GM12801 (cell line): Measurements from ENCODE around the gene KIF1A.

ENCODE experiments used
- TF ChIP-seq, protein P1 (sequence below): IDR thresholded peaks from one replicate; pipeline ENCODE4 v1.5.1; 2011; ENCODE audit warnings: control low read depth; ENCODE audit not compliant: insufficient read length; ENCODE audit errors: extremely low read depth

KIF1A gene

DNA sequence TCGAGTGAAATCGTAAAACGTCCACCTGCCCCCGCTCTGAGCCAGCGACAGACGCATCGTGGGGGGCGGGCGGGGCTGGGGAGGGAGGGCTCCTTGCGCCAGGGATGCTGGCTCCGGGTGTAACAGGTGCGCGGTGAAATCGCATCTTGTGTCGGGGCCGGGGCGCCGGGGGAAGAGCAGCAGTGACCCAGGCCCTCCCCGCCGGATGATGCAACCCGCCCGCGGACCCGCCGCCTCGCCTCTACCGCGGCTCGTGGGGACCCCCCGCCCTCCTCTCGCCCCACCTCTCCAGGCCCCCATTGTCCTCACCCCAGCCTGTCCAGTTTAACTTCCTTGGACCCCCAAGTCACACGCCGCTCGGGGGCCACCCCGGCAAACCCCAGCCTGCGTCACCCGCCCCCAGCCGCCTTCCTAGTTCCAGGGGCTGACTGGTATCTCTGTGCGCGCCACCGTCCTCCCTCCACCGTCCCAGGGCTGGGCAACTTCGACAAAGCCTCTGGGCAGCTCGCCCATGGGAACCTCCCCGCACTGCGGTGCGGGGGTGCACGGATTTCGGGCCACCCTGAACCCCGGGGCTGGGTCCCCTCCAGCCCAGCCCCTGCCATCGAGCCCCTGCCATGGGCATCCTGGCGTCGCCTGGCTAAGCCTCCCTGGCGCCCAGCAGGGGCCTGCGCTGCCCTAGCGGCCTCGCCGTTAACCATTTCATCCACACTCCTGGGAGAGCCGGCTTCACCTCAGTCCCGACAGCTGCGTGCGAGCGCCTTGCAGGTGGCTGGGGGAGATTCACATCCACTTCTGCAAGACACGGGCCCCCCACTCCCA, 799 bp upstream of the KIF1A start:
- TF ChIP-seq, protein P1, sequence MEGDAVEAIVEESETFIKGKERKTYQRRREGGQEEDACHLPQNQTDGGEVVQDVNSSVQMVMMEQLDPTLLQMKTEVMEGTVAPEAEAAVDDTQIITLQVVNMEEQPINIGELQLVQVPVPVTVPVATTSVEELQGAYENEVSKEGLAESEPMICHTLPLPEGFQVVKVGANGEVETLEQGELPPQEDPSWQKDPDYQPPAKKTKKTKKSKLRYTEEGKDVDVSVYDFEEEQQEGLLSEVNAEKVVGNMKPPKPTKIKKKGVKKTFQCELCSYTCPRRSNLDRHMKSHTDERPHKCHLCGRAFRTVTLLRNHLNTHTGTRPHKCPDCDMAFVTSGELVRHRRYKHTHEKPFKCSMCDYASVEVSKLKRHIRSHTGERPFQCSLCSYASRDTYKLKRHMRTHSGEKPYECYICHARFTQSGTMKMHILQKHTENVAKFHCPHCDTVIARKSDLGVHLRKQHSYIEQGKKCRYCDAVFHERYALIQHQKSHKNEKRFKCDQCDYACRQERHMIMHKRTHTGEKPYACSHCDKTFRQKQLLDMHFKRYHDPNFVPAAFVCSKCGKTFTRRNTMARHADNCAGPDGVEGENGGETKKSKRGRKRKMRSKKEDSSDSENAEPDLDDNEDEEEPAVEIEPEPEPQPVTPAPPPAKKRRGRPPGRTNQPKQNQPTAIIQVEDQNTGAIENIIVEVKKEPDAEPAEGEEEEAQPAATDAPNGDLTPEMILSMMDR = no peak

DNA sequence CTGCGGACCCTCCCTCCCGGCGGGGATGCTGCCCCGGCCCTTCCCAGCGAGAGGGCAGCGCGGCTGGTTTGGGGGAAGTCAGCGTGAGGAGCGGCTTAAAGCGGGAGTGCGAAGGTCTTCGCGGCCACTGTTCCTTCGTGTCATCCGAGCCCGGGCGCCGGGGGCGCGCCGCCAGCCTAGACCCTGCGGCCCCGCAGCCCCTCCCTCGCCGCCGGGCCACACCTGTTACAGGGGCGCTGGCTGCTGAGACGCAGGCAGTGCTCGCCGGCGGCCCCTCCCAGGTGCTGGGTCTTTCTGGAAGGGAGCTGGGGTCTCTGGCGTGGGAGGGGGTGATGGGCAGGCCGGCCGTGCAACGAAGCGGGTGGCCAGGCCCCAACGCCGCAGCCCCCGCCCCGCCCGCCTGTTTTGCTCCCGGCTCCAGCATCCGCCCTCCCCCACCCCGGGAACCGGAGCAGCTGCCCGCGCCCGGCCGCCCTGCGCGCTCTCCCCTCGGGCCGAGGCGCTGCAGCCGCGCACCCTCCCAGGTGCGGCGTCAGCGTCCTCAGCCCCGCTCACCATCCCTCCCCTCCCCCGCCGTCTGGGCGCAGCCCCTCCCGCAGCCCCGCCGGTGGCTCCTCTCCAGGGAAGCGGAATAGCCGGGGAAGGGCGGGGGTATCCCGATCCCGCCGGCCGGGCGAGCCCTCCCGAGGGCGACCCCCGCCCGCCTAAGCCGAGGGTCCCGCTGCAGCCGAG, 727 bp downstream of the KIF1A start:
- TF ChIP-seq, protein P1 = no peak

DNA sequence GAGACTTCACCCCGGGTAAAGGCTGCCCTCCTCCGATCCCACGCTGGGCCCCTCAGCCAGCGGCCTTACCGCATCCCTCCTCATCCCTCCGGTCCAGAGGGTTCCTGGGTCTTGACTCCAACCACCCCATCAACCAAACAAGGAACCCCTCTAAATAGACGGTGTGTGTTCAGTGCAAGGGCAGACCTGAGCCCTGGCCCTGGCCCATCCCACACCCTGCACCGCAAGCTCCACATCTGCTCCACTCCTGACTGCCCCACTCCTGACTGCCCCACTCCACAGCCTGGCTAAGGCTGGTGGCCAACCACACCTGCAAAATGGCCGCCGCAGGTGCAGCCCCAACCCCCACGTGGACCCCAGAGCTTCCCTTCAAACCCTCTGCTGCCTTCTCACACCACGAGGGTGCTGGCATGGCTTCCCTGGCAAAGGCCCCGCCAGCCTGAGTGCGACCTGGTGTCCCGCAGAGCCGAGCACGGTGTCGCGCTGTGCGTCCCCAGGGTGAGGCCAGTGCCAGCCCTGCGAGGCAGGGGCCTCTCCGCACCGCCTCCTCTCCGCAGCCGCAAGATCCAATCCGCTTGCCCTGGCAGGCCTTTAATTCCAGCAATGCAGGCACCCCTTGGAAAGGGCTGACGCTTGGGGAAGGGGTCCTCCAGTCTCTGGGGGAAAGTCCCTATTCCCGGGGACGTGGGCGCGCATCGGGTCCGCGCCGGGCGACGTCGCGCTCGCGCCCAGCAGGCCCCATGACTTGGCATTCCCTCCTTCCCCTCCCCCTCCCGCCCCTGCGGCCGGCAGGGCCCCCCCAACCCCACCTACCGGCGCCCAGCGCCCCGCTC, 1.5 kb downstream of the KIF1A start:
- TF ChIP-seq, protein P1 = no peak

DNA sequence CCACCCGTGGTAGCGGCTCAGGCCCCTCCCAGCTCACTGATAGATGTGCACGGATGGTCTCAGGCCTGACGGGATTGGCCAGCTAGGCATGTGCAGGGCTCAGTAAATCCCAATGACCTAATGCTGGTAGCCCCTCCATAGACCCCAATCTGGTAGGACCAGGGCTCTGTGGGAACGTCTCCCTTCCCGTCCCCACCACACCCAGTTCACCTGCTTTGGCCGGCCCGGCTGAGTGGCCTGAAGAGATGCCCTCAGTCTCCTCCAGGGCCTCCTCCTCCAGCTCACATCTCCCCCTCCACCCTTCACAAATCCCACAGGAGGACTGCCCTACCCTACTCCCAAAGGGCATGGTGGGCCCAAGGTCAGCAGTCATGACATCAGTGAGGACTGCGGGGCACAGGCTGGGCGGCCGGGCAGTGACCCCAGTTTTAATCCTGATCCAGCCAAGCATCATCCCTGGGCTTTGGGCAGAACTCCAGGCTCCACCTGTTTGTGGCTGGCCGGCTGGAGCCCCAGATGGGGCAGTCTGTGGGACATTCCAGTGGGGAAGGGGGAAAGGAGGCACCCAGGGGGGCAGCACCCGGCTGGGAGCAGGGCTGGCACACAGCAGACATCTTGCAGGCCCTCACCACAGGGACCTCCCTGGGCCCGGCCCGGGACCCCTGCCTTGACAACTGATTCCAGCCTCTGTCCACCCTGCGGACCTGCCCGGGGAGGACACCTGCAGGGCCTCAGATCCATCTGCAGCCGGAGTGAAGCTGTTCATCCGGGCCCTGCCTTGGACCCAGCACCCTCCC, 2.3 kb downstream of the KIF1A start:
- TF ChIP-seq, protein P1 = no peak

DNA sequence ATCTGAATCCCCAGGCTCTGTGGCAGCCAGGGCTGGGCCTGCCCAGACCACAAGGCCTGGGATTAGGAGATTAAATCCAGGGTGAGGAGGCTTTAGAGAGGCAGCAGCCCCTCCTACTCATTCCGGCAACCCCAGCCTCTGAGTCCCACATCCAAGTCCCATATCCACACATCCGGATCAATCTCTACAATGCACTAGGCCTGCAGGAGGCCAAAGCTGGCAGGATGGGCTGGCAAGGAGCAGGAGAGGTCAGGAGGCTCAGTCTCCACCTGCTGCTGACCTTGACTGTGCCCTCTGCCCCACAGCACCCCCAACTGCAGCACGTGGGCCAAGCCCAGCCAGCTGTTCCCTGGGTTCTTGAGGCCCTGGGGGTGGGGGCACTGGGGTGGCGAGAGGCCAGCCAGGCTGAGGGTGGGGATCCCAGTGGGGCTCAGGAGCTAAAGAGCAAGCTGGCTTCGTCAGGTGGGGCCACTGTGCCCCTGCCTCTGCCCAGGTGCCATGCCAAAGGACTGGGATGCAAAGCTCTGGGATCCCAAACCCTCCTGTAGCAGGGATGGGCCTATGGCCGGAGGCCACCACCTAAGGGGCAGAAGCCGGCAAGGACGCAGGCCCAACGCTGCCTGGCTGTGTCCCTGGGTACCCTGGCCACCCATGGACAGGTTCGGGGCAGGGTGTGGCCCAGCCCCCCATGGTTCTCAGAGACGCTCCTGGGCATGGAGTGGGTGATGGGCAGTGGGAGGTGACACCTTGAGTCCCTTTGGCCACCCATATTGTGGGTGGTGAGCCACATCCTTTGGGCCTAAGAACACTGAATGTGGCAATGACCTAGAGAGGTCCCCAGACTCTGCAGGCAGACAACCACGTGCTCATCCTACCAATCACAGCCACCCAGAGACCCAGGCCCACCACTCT, 3.2 kb downstream of the KIF1A start:
- TF ChIP-seq, protein P1 = no peak

DNA sequence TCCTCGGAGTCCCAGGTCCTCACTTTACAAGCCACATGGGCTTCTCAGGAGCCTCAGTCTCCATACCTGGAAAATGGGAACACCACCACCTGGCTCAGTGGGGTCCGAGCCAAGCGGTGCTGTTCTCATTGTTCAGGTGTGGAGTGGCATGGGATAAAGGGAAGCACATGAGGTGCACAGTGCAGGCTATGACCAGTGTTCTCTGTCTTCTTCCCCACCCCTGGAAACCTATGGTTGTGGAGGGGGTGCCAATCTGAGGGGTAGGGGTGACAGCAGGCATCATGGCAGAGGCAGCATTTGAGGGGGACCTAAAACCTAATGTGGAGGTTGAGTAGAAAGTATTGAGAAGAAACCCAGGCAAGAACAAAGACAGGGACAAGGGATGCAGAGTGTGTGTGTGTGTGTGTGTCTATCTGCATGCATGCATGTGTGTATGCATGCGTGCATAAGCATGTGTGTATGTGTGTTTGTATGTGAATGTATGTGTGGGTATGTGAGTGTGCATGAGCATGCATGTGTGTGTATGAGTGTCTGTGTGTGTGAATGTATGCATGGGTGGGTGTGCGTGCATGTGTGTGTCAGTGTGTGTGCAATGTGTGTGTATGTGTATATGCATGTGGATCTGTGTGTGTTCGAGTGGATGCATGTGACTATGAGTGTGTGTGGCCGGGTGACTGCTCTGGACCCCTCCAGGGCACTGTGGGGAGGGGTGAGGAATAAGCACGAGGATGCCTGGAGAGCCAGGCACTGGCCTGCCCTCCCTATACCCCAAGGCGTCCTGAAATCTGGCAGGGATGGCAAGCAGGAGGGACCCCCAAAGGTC, 4.0 kb downstream of the KIF1A start:
- TF ChIP-seq, protein P1 = no peak
